SW 1271 (cell line): ENCODE measurements around the gene LRP1B.

Source experiments
- DNase-seq, 2 experiments: peaks; one replicate each; lab custom pipeline; 2025; lab: John Stamatoyannopoulos, UW

LRP1B gene

DNA sequence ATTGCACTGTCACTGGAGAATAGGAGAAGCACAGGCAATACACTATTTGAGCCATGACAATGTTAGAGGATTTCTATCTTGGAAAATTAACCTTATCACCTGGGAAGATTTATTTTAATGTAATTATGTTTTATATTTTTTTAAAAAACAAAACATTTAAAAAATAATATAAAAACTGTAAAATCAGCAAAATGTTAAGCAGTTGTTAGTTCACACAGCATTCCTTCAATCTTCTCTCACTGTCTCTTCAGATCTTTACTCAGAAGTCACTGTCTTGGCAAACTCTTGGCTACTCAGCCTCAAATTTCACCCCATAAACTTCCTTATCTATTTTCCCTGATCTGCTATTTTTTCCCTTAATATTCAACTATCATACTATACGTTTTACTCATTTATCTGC, 1322.6 kb downstream of the LRP1B start:
- DNase-seq: no peak

DNA sequence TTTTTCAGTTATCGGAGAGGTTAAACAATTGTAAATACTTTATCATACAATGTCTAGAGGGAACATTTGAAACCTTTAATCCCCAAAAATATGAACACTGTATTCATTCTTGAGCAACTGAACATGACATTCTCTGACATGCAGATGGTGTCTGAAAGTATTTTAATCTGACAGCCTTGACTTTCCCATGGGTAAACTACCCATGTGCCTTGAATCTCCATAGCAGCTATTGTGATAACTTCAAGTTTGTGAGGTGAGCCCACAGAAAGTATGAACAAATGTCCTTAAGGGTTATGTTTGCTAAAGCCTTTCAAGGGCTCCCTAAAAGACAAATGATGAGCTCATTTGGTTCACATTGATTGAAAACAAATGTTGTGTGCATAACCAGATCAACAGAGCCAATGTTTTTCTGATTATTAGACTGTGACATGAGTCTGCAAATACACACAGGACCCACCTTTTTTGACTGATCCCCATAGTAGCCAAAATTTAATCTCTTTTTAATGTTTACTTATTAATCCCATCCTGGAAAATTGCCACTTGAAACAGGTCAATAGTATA, 1326.0 kb downstream of the LRP1B start:
- DNase-seq: no peak

DNA sequence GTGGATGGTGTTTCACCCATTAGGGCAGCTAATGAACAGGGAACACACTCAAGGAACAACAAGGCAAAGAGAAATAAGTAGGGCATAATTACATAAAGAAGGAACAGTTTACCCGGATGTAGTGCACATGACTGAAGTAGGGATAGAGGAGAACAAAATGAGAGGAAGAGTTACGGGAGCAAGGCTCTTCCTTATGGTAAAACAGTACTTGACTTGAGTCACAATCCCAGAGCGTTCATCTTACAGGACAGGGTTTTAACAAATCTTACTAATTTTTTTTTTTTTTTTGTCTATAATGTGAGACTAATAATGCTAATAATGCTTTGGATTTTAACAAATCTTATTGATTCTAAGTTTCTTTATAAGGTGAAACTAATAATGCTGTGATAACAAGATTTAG, 1329.5 kb downstream of the LRP1B start:
- no peak for DNase-seq

- no peak for DNase-seq
Observed at GRCh38 chr2:140797718-140798117, 1333.1 kb downstream of the LRP1B start.

GRCh38 chr2:140791802-140792201, 1339.0 kb downstream of the LRP1B start:
- DNase-seq: no peak

DNA sequence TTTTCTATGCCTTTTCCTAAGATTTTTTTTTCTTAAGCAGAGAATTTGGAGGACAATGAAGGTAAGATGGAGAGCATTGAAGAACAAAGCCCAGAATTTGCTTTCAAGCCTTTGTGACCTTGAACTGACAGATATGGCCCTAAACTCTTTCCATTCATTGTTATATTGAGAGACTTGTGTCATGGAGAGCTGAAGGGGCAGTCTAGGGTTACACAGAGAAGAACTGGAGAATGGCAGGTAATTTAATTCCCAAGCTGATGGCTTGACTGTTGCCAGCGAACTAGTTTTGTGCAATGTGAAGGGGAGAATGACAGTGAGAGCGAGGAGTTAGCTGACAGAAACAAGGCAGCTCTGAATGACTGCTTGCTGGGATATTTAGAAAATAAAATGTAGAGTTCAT, 1344.2 kb downstream of the LRP1B start:
- no peak for DNase-seq

GRCh38 chr2:140775411-140775810, 1355.4 kb downstream of the LRP1B start:
- no peak for DNase-seq

- no peak for DNase-seq
Observed at GRCh38 chr2:140770645-140771044, 1360.2 kb downstream of the LRP1B start.

DNA sequence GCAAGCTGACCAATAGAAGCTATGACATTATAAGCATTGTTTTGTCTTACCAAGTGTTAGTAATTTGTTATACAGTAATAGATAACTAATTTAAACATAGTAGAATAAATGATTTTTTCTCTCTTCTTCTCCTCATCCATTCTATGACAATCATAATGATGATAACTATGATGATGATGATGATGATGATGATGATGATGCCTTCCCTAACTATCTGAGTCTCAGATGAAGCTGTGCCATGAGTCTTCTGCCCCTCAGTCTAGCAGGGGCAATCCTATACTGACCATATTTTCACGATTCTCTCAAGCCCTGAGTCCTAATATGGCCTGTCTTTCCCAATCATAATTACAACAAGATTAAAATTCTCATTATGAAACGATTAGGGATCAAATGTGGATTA, 1369.0 kb downstream of the LRP1B start:
- no peak for DNase-seq

GRCh38 chr2:140759426-140760156, 1371.2 kb downstream of the LRP1B start:
- no peak for DNase-seq

DNA sequence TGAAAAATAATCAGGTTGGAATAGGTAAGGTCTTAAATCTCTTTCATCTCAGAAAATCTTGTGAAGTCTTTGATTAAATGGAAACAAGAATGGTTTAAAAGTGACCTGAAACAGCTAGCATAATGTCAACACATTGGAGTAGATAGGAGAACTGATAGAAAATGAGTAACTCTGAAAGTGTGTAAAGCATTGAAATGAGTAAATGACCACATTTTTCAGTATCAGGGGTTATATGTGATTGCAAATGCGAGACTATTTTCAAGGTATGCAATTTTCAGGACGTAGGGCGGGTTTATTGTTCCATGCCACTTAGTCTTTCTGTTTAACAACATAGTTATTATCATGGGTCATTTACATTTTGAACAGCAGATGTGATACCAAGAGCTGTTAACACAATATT, 1383.2 kb downstream of the LRP1B start:
- no peak for DNase-seq

GRCh38 chr2:140747090-140747489, 1383.7 kb downstream of the LRP1B start:
- DNase-seq: no peak

DNA sequence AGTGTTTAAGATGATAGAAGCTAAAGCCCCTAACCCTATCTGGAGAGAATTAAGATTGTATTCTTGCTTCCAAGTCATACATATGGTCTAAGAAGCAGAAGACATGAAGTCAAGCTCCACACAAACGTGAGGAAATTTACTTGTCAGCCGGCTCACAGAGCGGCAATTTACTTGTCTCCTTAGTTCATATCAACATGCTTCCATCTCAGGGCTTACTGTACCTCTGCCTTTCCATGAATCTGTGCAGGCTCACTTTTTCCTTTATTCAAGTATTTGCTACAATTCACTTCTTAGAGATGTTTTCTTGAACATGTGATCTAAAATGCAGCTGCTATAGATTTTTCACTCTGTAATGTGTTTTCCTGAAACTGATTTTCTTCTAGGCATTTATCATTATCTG, 1386.4 kb downstream of the LRP1B start:
- no peak for DNase-seq

- DNase-seq: no peak
Observed at GRCh38 chr2:140737006-140737405, 1393.8 kb downstream of the LRP1B start.

- no peak for DNase-seq
Observed at GRCh38 chr2:140734992-140735391, 1395.8 kb downstream of the LRP1B start.

GRCh38 chr2:140718999-140719398, 1411.8 kb downstream of the LRP1B start:
- DNase-seq: no peak

DNA sequence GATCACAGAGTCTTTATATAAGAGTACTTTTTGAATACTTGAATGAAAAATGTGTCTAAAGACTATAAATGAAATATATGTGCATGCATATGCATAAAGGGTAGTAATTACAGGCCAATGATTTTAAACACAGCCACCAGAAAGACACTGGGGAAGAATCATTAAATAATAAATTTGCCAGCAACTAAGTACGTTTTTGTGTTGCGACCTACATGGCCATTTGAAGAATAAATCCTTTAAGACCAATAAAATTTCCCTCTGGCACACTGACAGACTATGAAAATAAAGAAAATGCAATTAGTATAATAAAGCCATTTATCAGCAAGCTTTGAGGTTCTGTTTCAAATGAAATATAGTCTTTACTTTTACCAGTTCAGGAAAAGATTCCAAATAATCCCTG, 1413.3 kb downstream of the LRP1B start:
- DNase-seq: no peak

GRCh38 chr2:140714586-140714985, 1416.2 kb downstream of the LRP1B start:
- no peak for DNase-seq

DNA sequence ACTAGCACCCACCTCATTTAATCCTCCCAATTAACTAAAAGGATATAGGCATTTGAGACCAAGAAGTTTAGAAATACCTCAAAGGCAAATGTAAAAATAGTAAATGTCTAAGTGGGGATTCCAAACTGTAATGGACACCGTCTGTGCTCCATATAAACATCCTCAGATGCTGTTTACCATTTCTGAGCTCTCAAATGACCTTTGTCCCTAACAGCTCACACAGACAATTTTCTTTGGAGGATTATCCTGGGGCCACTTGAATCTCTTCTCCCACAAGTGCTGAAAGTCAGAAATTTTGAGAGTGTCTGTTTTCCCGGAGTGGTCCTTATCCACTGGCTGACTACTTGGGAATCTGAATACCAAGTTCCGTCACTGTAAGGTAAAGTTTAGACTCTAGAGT, 1418.9 kb downstream of the LRP1B start:
- no peak for DNase-seq

- no peak for DNase-seq
Observed at GRCh38 chr2:140701726-140702125, 1429.1 kb downstream of the LRP1B start.

- no peak for DNase-seq
Observed at GRCh38 chr2:140698636-140699035, 1432.2 kb downstream of the LRP1B start.

DNA sequence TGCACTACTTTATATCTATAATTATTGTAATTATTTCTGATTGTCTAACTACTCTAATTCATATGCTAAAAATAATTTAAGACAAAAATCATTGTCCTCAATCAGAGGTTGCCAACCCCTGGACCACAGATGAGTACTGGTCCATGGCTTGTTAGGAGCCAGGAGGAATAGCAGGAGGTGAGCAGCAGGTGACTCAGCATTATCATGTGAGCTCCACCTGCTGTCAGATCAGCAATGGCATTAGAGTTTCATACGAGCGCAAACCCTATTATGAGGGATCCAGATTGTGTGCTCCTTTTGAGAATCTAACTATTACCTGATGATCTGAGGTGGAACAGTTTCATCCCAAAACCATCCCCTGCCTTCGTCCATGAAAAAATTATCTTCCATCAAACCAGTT, 1434.4 kb downstream of the LRP1B start:
- no peak for DNase-seq

- peak in 1 of 2 experiments; percentile 24 for DNase-seq
Observed at GRCh38 chr2:140695155-140695554, 1435.7 kb downstream of the LRP1B start.

- DNase-seq: no peak
Observed at GRCh38 chr2:140687825-140688224, 1443.0 kb downstream of the LRP1B start.
